K562 (cell line): ENCODE results near the gene CCDC92. TPM values are rescaled to one million over a fixed set of nuclear protein-coding genes. Genes with fewer than 3 reads are reported as not detected.

Experiments
- CGGBP1 ChIP-seq: fragments of 250-450 bp; sonication (Bioruptor Pico); IDR thresholded peaks from 2 replicates; pipeline ENCODE4 v1.9.0; 2021; ENCODE audit warnings: mild to moderate bottlenecking
- CREB1 ChIP-seq, 2 experiments: sonication (generic) in 1 of 2; formaldehyde crosslinking in 1 of 2; IDR thresholded peaks; 2 replicates each; pipeline versions ENCODE4 v1.6.1 to v1.8.0; 2012 to 2022; ENCODE audit warnings: inconsistent platforms in 1 of 2, mild to moderate bottlenecking in 1 of 2, missing genetic modification reagents in 1 of 2, moderate library complexity in 1 of 2
- CXXC5 ChIP-seq: fragments of 250-450 bp; sonication (Bioruptor Pico); IDR thresholded peaks from 2 replicates; pipeline ENCODE4 v1.8.0; 2022; ENCODE audit warnings: inconsistent platforms, mild to moderate bottlenecking, moderate library complexity
- DEAF1 ChIP-seq: fragments of 450-650 bp; formaldehyde crosslinking; IDR thresholded peaks from 2 replicates; pipeline ENCODE4 v1.4.0; 2020; ENCODE audit warnings: mild to moderate bottlenecking, moderate library complexity
- EGR1 ChIP-seq: fragments of 450-650 bp; conservative IDR thresholded peaks from 2 replicates; pipeline ENCODE4 v1.6.1; 2017; ENCODE audit warnings: mild to moderate bottlenecking
- EWSR1 ChIP-seq: fragments of 450-650 bp; IDR thresholded peaks from 2 replicates; pipeline ENCODE4 v1.6.1; 2018; ENCODE audit warnings: borderline replicate concordance, mild to moderate bottlenecking, low read depth, moderate library complexity; ENCODE audit not compliant: partially characterized antibody
- FIP1L1 ChIP-seq: fragments of 200-400 bp; formaldehyde crosslinking; IDR thresholded peaks from 2 replicates; pipeline ENCODE4 v1.6.1; 2018; ENCODE audit warnings: mild to moderate bottlenecking, low read depth, low read length; ENCODE audit not compliant: poor library complexity, severe bottlenecking
- GATAD2B ChIP-seq: fragments of 450-650 bp; IDR thresholded peaks from 2 replicates; pipeline ENCODE4 v1.6.1; 2017; ENCODE audit warnings: mild to moderate bottlenecking, borderline replicate concordance
- HNRNPLL ChIP-seq: fragments of 200-400 bp; formaldehyde crosslinking; IDR thresholded peaks from 2 replicates; pipeline ENCODE4 v1.6.1; 2017; ENCODE audit warnings: low read length, low read depth, mild to moderate bottlenecking; ENCODE audit not compliant: poor library complexity, severe bottlenecking
- KLF10 ChIP-seq: fragments of 250-450 bp; sonication (Bioruptor Pico); IDR thresholded peaks from 2 replicates; pipeline ENCODE4 v1.6.1; 2021; ENCODE audit warnings: matching md5 sums
- MCM7 ChIP-seq, 2 experiments: fragments of 450-650 bp; IDR thresholded peaks; 2 replicates each; pipeline ENCODE4 v1.6.1; 2016 to 2018
- NFRKB ChIP-seq: fragments of 450-650 bp; IDR thresholded peaks from 2 replicates; pipeline ENCODE4 v1.6.1; 2016; ENCODE audit warnings: low read depth
- POLR2H ChIP-seq: IDR thresholded peaks from 2 replicates; pipeline ENCODE4 v1.6.1; 2016; ENCODE audit warnings: missing genetic modification characterization, low read depth, mild to moderate bottlenecking, control low read depth, missing compliant biosample characterization, moderate library complexity
- RBFOX2 ChIP-seq: fragments of 200-400 bp; formaldehyde crosslinking; IDR thresholded peaks from 2 replicates; pipeline ENCODE4 v1.6.1; 2017; ENCODE audit warnings: low read depth, mild to moderate bottlenecking, low read length, moderate library complexity
- RFX5 ChIP-seq: IDR thresholded peaks from 2 replicates; pipeline ENCODE4 v1.6.1; 2011; ENCODE audit warnings: low read depth, mild to moderate bottlenecking, improper control_type of control experiment, low read length
- RHOXF2B ChIP-seq: fragments of 250-450 bp; sonication (Bioruptor Pico); conservative IDR thresholded peaks from 2 replicates; pipeline ENCODE4 v1.5.1; 2021
- RNF219 ChIP-seq: fragments of 250-450 bp; sonication (Bioruptor Pico); IDR thresholded peaks from 2 replicates; pipeline ENCODE4 v1.5.0; 2022; ENCODE audit warnings: mild to moderate bottlenecking
- SAFB2 ChIP-seq: fragments of 200-400 bp; formaldehyde crosslinking; IDR thresholded peaks from 2 replicates; pipeline ENCODE4 v1.6.1; 2018; ENCODE audit warnings: borderline replicate concordance, low read length, low read depth, moderate library complexity; ENCODE audit not compliant: severe bottlenecking
- SMAD2 ChIP-seq: fragments of 150-350 bp; IDR thresholded peaks from 2 replicates; pipeline ENCODE4 v1.6.1; 2014; ENCODE audit warnings: low read depth, mild to moderate bottlenecking, low read length
- SRSF7 ChIP-seq: fragments of 200-400 bp; formaldehyde crosslinking; optimal IDR thresholded peaks from 2 replicates; pipeline ENCODE3; 2017; ENCODE audit warnings: mild to moderate bottlenecking, low read depth, low read length
- TCFL5 ChIP-seq: fragments of 250-450 bp; sonication (Bioruptor Pico); conservative IDR thresholded peaks from 2 replicates; pipeline ENCODE4 v1.6.1; 2021; ENCODE audit warnings: mild to moderate bottlenecking, moderate library complexity, matching md5 sums
- U2AF1 ChIP-seq: fragments of 200-400 bp; formaldehyde crosslinking; optimal IDR thresholded peaks from 2 replicates; pipeline ENCODE3; 2017; ENCODE audit warnings: mild to moderate bottlenecking, low read depth, low read length, moderate library complexity
- ZBTB7A ChIP-seq: IDR thresholded peaks from 2 replicates; pipeline ENCODE4 v1.6.1; 2011; ENCODE audit warnings: low read depth, mild to moderate bottlenecking, low read length, moderate library complexity, borderline replicate concordance; ENCODE audit not compliant: control insufficient read depth
- ZNF3 ChIP-seq: fragments of 250-450 bp; sonication (Bioruptor Pico); IDR thresholded peaks from 2 replicates; pipeline ENCODE4 v1.5.0; 2021; ENCODE audit warnings: mild to moderate bottlenecking, moderate library complexity
- polyA plus RNA-seq, 8 experiments: library from polyadenylated mRNA; depleted of rRNA in 4 of 8; stranded (reverse) in 5 of 8; unstranded in 3 of 8; fragments of >200 nt; fragmentation: Nextera tagmentation in 2 of 8; fragmentation: Illumina TruSeq in 1 of 8; extraction: Ambion mirVana in 2 of 8; extraction: Trizol in 1 of 8; gene quantifications; 2 replicates each; pipeline versions ENCODE4 v1.2.1 to v1.2.3, GENCODE V29; 2011 to 2014; ENCODE audit warnings: inconsistent platforms in 1 of 8, missing spikeins in 1 of 8
- total RNA-seq, 7 experiments: library from RNA; depleted of rRNA in 6 of 7; stranded (reverse); fragments of >200 nt in 6 of 7; fragmentation: Illumina TruSeq in 2 of 7; extraction: Trizol in 2 of 7; gene quantifications; 2 replicates each; pipeline versions ENCODE4 v1.2.1 to v1.2.3, GENCODE V29; 2011 to 2021; ENCODE audit warnings: low replicate concordance in 1 of 7

CCDC92 gene
- total and polyA plus RNA-seq, 9 of the 15 experiments (the other 6 are each of a cell fraction or from before 2014, with no cell fraction given), result 0.27 to 5.9 (median 2.1) TPM

GRCh38 chr12:123971770-123972456 is 718 bp downstream of the CCDC92 start (continued):
- TF ChIP-seq DEAF1 (CRISPR knock-in tag) (no peak), MCM7 (IDR thresholded peaks at IDR 0.05) (no peak), EWSR1 (no peak), CGGBP1 (no peak), RHOXF2B (CRISPR knock-in tag) (no peak), U2AF1 (no peak), RNF219 (no peak), ZNF3 (CRISPR knock-in tag) (no peak), TCFL5 (CRISPR knock-in tag) (no peak), SMAD2 (no peak), KLF10 (CRISPR knock-in tag) (no peak), SRSF7 (no peak), GATAD2B (no peak), CXXC5 (CRISPR knock-in tag) (0 out of 2 replicates have a peak, but pooled peaks have one; percentile 3), EGR1 (0 out of 2 replicates have a peak, but pooled peaks have one; percentile 32), SAFB2 (no peak), HNRNPLL (peak; percentile 88), RFX5 (no peak), FIP1L1 (peak; percentile 17), POLR2H (no peak), RBFOX2 (peak; percentile 55), CREB1 (IDR thresholded peaks at IDR 0.05) (no peak), CREB1 (CRISPR knock-in tag; IDR thresholded peaks at IDR 0.05) (no peak), ZBTB7A (peak; percentile 67; the same call in 1 of the 2 replicates), NFRKB (no peak)
